ENCODE results near the gene GPR33. TPM values are rescaled to one million over a fixed set of nuclear protein-coding genes. Genes with fewer than 3 reads are reported as not detected.
A peak's percentile ranks its signal among the peaks of the same experiment; 100 is the strongest.

Gene GPR33
- total RNA-seq, 1 experiment from 2014 or later: not detected

DNA sequence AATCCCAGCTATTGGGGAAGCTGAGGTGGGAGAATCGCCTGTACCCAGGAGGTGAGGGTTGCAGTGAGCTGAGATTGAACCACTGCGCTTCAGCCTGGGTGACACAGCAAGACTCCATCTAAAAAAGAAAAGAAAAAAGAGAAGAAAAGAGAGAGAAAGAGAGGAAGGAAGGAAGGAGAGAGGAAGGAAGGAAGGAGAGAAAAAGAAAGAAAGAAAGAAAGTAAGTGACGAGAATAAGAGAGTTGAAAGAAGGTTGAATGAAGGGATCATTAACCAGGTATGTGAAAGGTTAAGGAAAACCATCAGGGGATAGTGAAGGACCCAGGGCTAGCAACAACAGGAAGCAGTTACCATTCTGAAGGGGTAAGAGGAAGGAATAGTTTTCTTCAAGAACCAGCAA is 26.3 kb downstream of the GPR33 start:
- H3K27ac Mint-ChIP-seq: no peak overlapping the region
- TF ChIP-seq GRHL2 (CRISPR knock-in tag; IDR thresholded peaks at IDR 0.05; ENCODE audit: insufficient replicate concordance, severe bottlenecking): no peak
- TF ChIP-seq JUN (CRISPR knock-in tag; IDR thresholded peaks at IDR 0.05): no peak
- TF ChIP-seq ZNF425 (CRISPR knock-in tag; conservative IDR thresholded peaks at IDR 0.05): no peak
- TF ChIP-seq, protein P1, sequence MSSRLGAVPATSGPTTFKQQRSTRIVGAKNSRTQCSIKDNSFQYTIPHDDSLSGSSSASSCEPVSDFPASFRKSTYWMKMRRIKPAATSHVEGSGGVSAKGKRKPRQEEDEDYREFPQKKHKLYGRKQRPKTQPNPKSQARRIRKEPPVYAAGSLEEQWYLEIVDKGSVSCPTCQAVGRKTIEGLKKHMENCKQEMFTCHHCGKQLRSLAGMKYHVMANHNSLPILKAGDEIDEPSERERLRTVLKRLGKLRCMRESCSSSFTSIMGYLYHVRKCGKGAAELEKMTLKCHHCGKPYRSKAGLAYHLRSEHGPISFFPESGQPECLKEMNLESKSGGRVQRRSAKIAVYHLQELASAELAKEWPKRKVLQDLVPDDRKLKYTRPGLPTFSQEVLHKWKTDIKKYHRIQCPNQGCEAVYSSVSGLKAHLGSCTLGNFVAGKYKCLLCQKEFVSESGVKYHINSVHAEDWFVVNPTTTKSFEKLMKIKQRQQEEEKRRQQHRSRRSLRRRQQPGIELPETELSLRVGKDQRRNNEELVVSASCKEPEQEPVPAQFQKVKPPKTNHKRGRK (CRISPR knock-in tag; IDR thresholded peaks at IDR 0.05; ENCODE audit: borderline replicate concordance): peak; percentile 46; the same call in 1 of the 2 replicates
- POLR2A ChIA-PET: no interaction called here
- CTCF ChIA-PET: no interaction called here
- H3K36me3 Mint-ChIP-seq: no peaks in the 10 kb centered on the region
- H3K9me3 Mint-ChIP-seq: no peaks in the 10 kb centered on the region
- H3K4me3 Mint-ChIP-seq: no peak overlapping the region
- no peak for DNase-seq (ENCODE audit: low spot score)
- no peak for ATAC-seq
- H3K27me3 Mint-ChIP-seq (ENCODE audit: low read depth): no peaks in the 10 kb centered on the region
- peaks cover 14% of the 10 kb centered on the region for H3K4me1 Mint-ChIP-seq

DNA sequence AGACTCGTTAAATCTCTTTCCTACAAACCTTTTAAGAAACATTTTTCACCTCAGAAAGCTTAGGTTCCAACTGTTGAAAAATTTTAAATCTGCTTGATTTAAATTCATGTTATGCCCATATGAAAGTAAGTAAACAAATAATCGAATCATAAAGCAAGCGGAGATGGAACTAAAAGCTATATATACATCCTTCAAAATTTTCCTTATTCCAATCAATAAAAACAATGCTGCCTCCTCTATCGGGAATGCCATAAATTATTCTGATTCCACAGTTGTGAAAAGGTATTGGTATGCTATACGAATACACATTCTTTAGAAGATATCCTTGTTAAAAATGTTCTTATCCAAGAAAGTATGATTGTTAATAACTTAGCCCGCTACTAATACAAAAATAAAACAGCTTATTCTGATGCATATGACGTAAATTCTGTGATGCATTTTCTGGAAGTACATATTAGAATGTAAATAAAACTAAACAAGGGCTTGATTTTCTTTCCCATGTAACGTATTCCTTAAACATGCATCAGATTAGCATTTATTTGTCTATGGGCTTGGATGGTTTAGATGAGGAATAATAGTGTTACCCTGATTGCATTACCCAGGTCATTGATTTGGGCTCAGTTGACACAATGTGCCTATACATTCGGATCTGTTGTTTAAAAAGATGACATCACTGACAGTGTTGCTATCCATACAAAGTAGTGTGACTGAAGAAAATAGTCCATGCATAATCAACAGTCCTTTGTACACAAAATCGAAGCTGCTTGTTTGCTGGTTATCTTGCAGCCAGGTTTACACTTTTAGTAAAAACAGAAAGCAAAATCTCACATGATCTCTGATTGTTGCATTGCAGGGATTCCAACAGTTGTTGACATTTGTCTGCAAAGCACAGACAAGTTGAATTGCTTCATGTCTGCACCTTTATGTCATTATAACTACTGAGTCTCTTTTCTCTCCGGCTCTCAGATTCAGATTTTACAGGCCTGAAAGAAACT is 29.9 kb downstream of the GPR33 start:
- no peaks in the 10 kb centered on the region for H3K27me3 Mint-ChIP-seq (ENCODE audit: low read depth)
- ChIA-PET POLR2A (interaction anchor here (0.6 to 1.5 kb wide), 3 partner anchors 38 to 619 kb away, joined by 4 to 15 read pairs (median 4); partner anchors contain the start of genes ARHGAP5 and HEATR5A), CTCF (interaction anchor here (0.9 to 1.5 kb wide), 4 partner anchors 31 to 1056 kb away, joined by 3 to 6 read pairs (median 3); partner anchors contain the start of gene HECTD1)
- ATAC-seq (no peak), DNase-seq (ENCODE audit: low spot score) (no peak)
- H3K9me3 Mint-ChIP-seq: no peaks in the 10 kb centered on the region
- TF ChIP-seq GABPB1 (CRISPR knock-in tag; IDR thresholded peaks at IDR 0.05) (peak; percentile 83), MXD4 (CRISPR knock-in tag; IDR thresholded peaks at IDR 0.05; ENCODE audit: borderline replicate concordance) (no peak), TCF7 (CRISPR knock-in tag; IDR thresholded peaks at IDR 0.05; ENCODE audit: low read depth) (no peak)
- H3K4me3 Mint-ChIP-seq: peak overlapping the region; percentile 93
- H3K27ac Mint-ChIP-seq: no peak overlapping the region; the same call in 1 of the 2 replicates
- peaks cover 21% of the 10 kb centered on the region for H3K4me1 Mint-ChIP-seq
- 0 out of 2 replicates have a peak, but pooled peaks cover 2% of the 10 kb centered on the region for H3K36me3 Mint-ChIP-seq

- CTCF ChIA-PET: interaction anchor here (0.9 to 1.5 kb wide), 4 partner anchors 30 to 250 kb away, joined by 3 to 6 read pairs (median 3); partner anchors contain the start of genes HEATR5A and HECTD1
- DNase-seq (ENCODE audit: low spot score): peak; percentile 93
- 0 out of 2 replicates have a peak, but pooled peaks cover 7% of the 10 kb centered on the region for H3K36me3 Mint-ChIP-seq
- peak within 1 kb of the TSS; percentile 96 for H3K27ac Mint-ChIP-seq
- peaks cover 21% of the 10 kb centered on the region for H3K4me1 Mint-ChIP-seq
- no peaks in the 10 kb centered on the region for H3K9me3 Mint-ChIP-seq
- H3K27me3 Mint-ChIP-seq (ENCODE audit: low read depth): no peaks in the 10 kb centered on the region
- ATAC-seq: peak; percentile 99
- POLR2A ChIA-PET: interaction anchor here (0.6 to 1.5 kb wide), 3 partner anchors 37 to 620 kb away, joined by 4 to 15 read pairs (median 4); partner anchors contain the start of genes ARHGAP5 and HEATR5A
- H3K4me3 Mint-ChIP-seq: peak within 1 kb of the TSS; percentile 93
- TF ChIP-seq, protein P2, sequence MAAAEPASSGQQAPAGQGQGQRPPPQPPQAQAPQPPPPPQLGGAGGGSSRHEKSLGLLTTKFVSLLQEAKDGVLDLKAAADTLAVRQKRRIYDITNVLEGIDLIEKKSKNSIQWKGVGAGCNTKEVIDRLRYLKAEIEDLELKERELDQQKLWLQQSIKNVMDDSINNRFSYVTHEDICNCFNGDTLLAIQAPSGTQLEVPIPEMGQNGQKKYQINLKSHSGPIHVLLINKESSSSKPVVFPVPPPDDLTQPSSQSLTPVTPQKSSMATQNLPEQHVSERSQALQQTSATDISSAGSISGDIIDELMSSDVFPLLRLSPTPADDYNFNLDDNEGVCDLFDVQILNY (CRISPR knock-in tag; IDR thresholded peaks at IDR 0.05): peak; percentile 79
- TF ChIP-seq ZBTB21 (CRISPR knock-in tag; IDR thresholded peaks at IDR 0.05; ENCODE audit: borderline replicate concordance) (peak; percentile 51; the same call in 1 of the 2 replicates), FOXK1 (CRISPR knock-in tag; IDR thresholded peaks at IDR 0.05) (peak; percentile 85), OVOL2 (CRISPR knock-in tag; IDR thresholded peaks at IDR 0.05; ENCODE audit: borderline replicate concordance) (no peak), ESRRA (CRISPR knock-in tag; IDR thresholded peaks at IDR 0.05; ENCODE audit: borderline replicate concordance) (peak; percentile 77; the same call in 1 of the 2 replicates), FOXJ3 (CRISPR knock-in tag; IDR thresholded peaks at IDR 0.05; ENCODE audit: borderline replicate concordance) (no peak), SP1 (CRISPR knock-in tag; conservative IDR thresholded peaks at IDR 0.05) (peak; percentile 78), KAT7 (CRISPR knock-in tag; IDR thresholded peaks at IDR 0.05; ENCODE audit: borderline replicate concordance) (0 out of 2 replicates have a peak, but pooled peaks have one; percentile 57), ELF4 (CRISPR knock-in tag; IDR thresholded peaks at IDR 0.05; ENCODE audit: low read depth) (0 out of 2 replicates have a peak, but pooled peaks have one; percentile 42)
- TF ChIP-seq, protein P3, sequence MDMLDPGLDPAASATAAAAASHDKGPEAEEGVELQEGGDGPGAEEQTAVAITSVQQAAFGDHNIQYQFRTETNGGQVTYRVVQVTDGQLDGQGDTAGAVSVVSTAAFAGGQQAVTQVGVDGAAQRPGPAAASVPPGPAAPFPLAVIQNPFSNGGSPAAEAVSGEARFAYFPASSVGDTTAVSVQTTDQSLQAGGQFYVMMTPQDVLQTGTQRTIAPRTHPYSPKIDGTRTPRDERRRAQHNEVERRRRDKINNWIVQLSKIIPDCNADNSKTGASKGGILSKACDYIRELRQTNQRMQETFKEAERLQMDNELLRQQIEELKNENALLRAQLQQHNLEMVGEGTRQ (CRISPR knock-in tag; IDR thresholded peaks at IDR 0.05): peak; percentile 47; the same call in 1 of the 2 replicates
Observed at GRCh38 chr14:31456841-31457664, 30.8 kb downstream of the GPR33 start, which contains the start of gene DTD2. DTD2 (minus strand) TSS chr14:31457506; CDS start chr14:31457393, 113 bp downstream.
